GM23338 (cell line): Measurements from ENCODE around the gene JPH3. TPM values are rescaled to one million over a fixed set of nuclear protein-coding genes. Genes with fewer than 3 reads are reported as not detected.

Experiments used
- ATAC-seq: fragments of 200-7000 bp; cut with Tn5 transposase; 3 replicates; pipeline ENCODE4 v1.9.1; 2020
- DNase-seq: peaks from one replicate; pipeline ENCODE4 v3.0.0-alpha.2; 2015; ENCODE audit warnings: low spot score
- H2AFZ ChIP-seq: fragments of 200-600 bp; sonication (generic); 2 replicates; pipeline ENCODE4 v1.8.0; 2016; ENCODE audit warnings: antibody characterized with exemption, mild to moderate bottlenecking, moderate library complexity
- H3F3A ChIP-seq: fragments of 200-600 bp; sonication (generic); replicated peaks from 2 replicates; pipeline ENCODE4 v1.8.0; 2017; ENCODE audit warnings: antibody characterized with exemption, mixed run types, low read depth
- H3K27ac ChIP-seq: fragments of 200-600 bp; sonication (generic); 2 replicates; pipeline ENCODE4 v1.6.1; 2016; ENCODE audit warnings: low read depth
- H3K27me3 ChIP-seq: fragments of 200-600 bp; sonication (generic); 2 replicates; pipeline ENCODE4 v1.8.0; 2016; ENCODE audit warnings: mild to moderate bottlenecking, mixed run types, moderate library complexity; ENCODE audit not compliant: insufficient read depth
- H3K36me3 ChIP-seq: fragments of 200-600 bp; sonication (generic); 2 replicates; pipeline ENCODE4 v1.8.0; 2016; ENCODE audit warnings: mild to moderate bottlenecking; ENCODE audit not compliant: insufficient read depth
- H3K4me1 ChIP-seq: fragments of 200-600 bp; sonication (generic); 2 replicates; pipeline ENCODE4 v1.8.0; 2016; ENCODE audit warnings: mild to moderate bottlenecking, moderate library complexity; ENCODE audit not compliant: insufficient read depth
- H3K4me2 ChIP-seq: fragments of 200-600 bp; sonication (generic); 2 replicates; pipeline ENCODE4 v1.7.1; 2017; ENCODE audit warnings: mixed run types
- H3K4me3 ChIP-seq: fragments of 200-600 bp; sonication (generic); 2 replicates; pipeline ENCODE4 v1.6.1; 2016; ENCODE audit warnings: mixed run types
- H3K79me2 ChIP-seq: fragments of 200-600 bp; sonication (generic); replicated peaks from 2 replicates; pipeline ENCODE4 v1.8.0; 2017; ENCODE audit warnings: mild to moderate bottlenecking; ENCODE audit not compliant: insufficient read depth
- H3K9me2 ChIP-seq: fragments of 200-600 bp; sonication (generic); 2 replicates; pipeline ENCODE4 v1.8.0; 2017; ENCODE audit not compliant: insufficient read depth
- H4K20me1 ChIP-seq: fragments of 200-600 bp; sonication (generic); replicated peaks from 2 replicates; pipeline ENCODE4 v1.8.0; 2017; ENCODE audit warnings: mild to moderate bottlenecking; ENCODE audit not compliant: insufficient read depth
- H3K27ac Mint-ChIP-seq: 2 replicates; pipeline ENCODE4 v1.8.0; 2020; ENCODE audit warnings: inconsistent platforms, mild to moderate bottlenecking, moderate library complexity, mixed read lengths
- H3K27me3 Mint-ChIP-seq: 3 replicates; pipeline ENCODE4 v1.8.0; 2022; ENCODE audit warnings: low read depth, mild to moderate bottlenecking, moderate library complexity, mixed read lengths, inconsistent platforms; ENCODE audit not compliant: insufficient read depth, poor library complexity
- H3K36me3 Mint-ChIP-seq: 3 replicates; pipeline ENCODE4 v1.8.0; 2021; ENCODE audit warnings: low read depth, mild to moderate bottlenecking, inconsistent platforms, moderate library complexity, mixed read lengths
- H3K4me1 Mint-ChIP-seq: 3 replicates; pipeline ENCODE4 v1.8.0; 2020; ENCODE audit warnings: mild to moderate bottlenecking, inconsistent platforms, mixed read lengths
- H3K4me3 Mint-ChIP-seq: 3 replicates; pipeline ENCODE4 v1.8.0; 2021; ENCODE audit warnings: moderate library complexity, mild to moderate bottlenecking, inconsistent platforms, mixed read lengths
- H3K9me3 Mint-ChIP-seq: 3 replicates; pipeline ENCODE4 v1.8.0; 2020; ENCODE audit warnings: moderate library complexity, mild to moderate bottlenecking, inconsistent platforms, mixed read lengths
- CREB1 ChIP-seq: fragments of 250-450 bp; sonication (Bioruptor Pico); IDR thresholded peaks from 2 replicates; pipeline ENCODE4 v1.5.0; 2020; ENCODE audit warnings: low read depth, mild to moderate bottlenecking, moderate library complexity
- EZH2 ChIP-seq: fragments of 200-600 bp; sonication (generic); IDR thresholded peaks from one replicate; pipeline ENCODE4 v1.8.0; 2017; ENCODE audit warnings: antibody characterized with exemption, mild to moderate bottlenecking, low read depth; ENCODE audit not compliant: unreplicated experiment
- EZH2phosphoT487 ChIP-seq: fragments of 200-600 bp; sonication (generic); IDR thresholded peaks from one replicate; pipeline ENCODE4 v1.8.1; 2018; ENCODE audit warnings: antibody characterized with exemption; ENCODE audit not compliant: unreplicated experiment
- JUNB ChIP-seq: IDR thresholded peaks from one replicate; pipeline ENCODE4 v1.6.1; 2016; ENCODE audit warnings: antibody characterized with exemption; ENCODE audit not compliant: unreplicated experiment
- NANOG ChIP-seq: IDR thresholded peaks from 2 replicates; pipeline ENCODE4 v1.6.1; 2016; ENCODE audit warnings: antibody characterized with exemption, borderline replicate concordance
- POLR2AphosphoS5 ChIP-seq: IDR thresholded peaks from 2 replicates; pipeline ENCODE4 v1.6.1; 2016; ENCODE audit warnings: antibody characterized with exemption, low read depth
- STAT1 ChIP-seq: IDR thresholded peaks from one replicate; pipeline ENCODE4 v1.6.1; 2016; ENCODE audit warnings: antibody characterized with exemption; ENCODE audit not compliant: unreplicated experiment
- ZNF114 ChIP-seq: fragments of 250-450 bp; sonication (Bioruptor Pico); IDR thresholded peaks from 2 replicates; pipeline ENCODE4 v1.5.0; 2020; ENCODE audit warnings: mild to moderate bottlenecking, moderate library complexity
- ZNF331 ChIP-seq: fragments of 250-450 bp; sonication (Bioruptor Pico); IDR thresholded peaks from 2 replicates; pipeline ENCODE4 v1.5.0; 2020; ENCODE audit warnings: low read depth, mild to moderate bottlenecking, moderate library complexity
- polyA plus RNA-seq: library from polyadenylated mRNA; unstranded; fragments of >200 nt; fragmentation: Nextera tagmentation; extraction: Ambion mirVana; gene quantifications from 2 replicates; pipeline ENCODE4 v1.2.1, GENCODE V29; 2016
- total RNA-seq: library from RNA; depleted of rRNA; stranded (reverse); fragments of >200 nt; shearing (Covaris generic); gene quantifications from 2 replicates; pipeline ENCODE4 v1.2.3, GENCODE V29; 2014
- TF ChIP-seq, protein P1 (sequence below): fragments of 250-450 bp; sonication (Bioruptor Pico); IDR thresholded peaks from 2 replicates; pipeline ENCODE4 v1.5.0; 2020; ENCODE audit warnings: mild to moderate bottlenecking, moderate library complexity
- TF ChIP-seq, protein P2 (sequence below): IDR thresholded peaks from 2 replicates; pipeline ENCODE4 v1.6.1; 2016; ENCODE audit warnings: antibody characterized with exemption
- TF ChIP-seq, protein P3 (sequence below): IDR thresholded peaks from one replicate; pipeline ENCODE4 v1.6.1; 2018; ENCODE audit warnings: antibody characterized with exemption; ENCODE audit not compliant: unreplicated experiment
- TF ChIP-seq, protein P4 (sequence below), 2 experiments: fragments of 200-600 bp in 1 of 2; sonication (generic) in 1 of 2; conservative IDR thresholded peaks; 2 replicates each; pipeline versions ENCODE4 v1.5.1 to v1.6.1; 2016 to 2017; ENCODE audit warnings: antibody characterized with exemption in 2 of 2, low read depth in 2 of 2, mild to moderate bottlenecking in 2 of 2, moderate library complexity in 1 of 2

JPH3 gene
- total and polyA plus RNA-seq, 2 experiments from 2014 or later = 8.4 to 38.3 TPM

DNA sequence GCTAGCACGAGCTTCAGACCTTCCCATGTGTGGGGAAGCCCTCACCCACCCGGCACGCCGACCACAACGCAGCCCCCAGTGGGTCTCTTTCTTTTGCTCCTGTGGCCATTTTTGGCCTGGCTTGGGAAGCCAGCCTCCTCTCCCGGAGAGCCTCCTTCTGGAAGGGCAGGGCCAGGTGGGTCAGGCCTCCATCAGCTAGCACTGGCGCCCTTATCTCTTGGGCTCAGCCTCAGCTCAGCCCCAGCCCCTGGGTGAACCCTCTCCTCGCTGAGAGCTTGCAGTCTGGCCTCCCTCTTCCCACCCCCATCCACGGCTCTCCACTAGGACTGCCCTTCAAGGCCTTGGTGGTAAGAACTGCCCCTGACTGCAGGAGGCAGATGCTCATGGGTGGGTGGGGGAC, 14.7 kb upstream of the JPH3 start:
- no peak overlapping the region for H3K4me2 ChIP-seq
- no peaks in the 10 kb centered on the region for H3K9me2 ChIP-seq
- ATAC-seq (no peak), DNase-seq (no peak)
- 0 out of 2 replicates have a peak, but pooled peaks cover 3% of the 10 kb centered on the region for H3F3A ChIP-seq
- H3K4me1 Mint-ChIP-seq = peaks cover 36% of the 10 kb centered on the region
- H3K9me3 Mint-ChIP-seq = no peaks in the 10 kb centered on the region
- no peak overlapping the region for H3K27ac ChIP-seq
- H3K4me3 Mint-ChIP-seq = no peak overlapping the region
- H3K27me3 ChIP-seq = no peaks in the 10 kb centered on the region
- H3K27me3 Mint-ChIP-seq = peaks cover 7% of the 10 kb centered on the region
- H3K4me1 ChIP-seq = peaks cover 5% of the 10 kb centered on the region; the same call in 1 of the 2 replicates
- no peak overlapping the region for H2AFZ ChIP-seq
- H3K27ac Mint-ChIP-seq = no peak overlapping the region
- no peak overlapping the region for H3K4me3 ChIP-seq
- no peaks in the 10 kb centered on the region for H3K36me3 ChIP-seq
- H3K79me2 ChIP-seq = no peaks in the 10 kb centered on the region
- no peak for TF ChIP-seq EZH2
- no peak for TF ChIP-seq POLR2AphosphoS5
- TF ChIP-seq, protein P1, sequence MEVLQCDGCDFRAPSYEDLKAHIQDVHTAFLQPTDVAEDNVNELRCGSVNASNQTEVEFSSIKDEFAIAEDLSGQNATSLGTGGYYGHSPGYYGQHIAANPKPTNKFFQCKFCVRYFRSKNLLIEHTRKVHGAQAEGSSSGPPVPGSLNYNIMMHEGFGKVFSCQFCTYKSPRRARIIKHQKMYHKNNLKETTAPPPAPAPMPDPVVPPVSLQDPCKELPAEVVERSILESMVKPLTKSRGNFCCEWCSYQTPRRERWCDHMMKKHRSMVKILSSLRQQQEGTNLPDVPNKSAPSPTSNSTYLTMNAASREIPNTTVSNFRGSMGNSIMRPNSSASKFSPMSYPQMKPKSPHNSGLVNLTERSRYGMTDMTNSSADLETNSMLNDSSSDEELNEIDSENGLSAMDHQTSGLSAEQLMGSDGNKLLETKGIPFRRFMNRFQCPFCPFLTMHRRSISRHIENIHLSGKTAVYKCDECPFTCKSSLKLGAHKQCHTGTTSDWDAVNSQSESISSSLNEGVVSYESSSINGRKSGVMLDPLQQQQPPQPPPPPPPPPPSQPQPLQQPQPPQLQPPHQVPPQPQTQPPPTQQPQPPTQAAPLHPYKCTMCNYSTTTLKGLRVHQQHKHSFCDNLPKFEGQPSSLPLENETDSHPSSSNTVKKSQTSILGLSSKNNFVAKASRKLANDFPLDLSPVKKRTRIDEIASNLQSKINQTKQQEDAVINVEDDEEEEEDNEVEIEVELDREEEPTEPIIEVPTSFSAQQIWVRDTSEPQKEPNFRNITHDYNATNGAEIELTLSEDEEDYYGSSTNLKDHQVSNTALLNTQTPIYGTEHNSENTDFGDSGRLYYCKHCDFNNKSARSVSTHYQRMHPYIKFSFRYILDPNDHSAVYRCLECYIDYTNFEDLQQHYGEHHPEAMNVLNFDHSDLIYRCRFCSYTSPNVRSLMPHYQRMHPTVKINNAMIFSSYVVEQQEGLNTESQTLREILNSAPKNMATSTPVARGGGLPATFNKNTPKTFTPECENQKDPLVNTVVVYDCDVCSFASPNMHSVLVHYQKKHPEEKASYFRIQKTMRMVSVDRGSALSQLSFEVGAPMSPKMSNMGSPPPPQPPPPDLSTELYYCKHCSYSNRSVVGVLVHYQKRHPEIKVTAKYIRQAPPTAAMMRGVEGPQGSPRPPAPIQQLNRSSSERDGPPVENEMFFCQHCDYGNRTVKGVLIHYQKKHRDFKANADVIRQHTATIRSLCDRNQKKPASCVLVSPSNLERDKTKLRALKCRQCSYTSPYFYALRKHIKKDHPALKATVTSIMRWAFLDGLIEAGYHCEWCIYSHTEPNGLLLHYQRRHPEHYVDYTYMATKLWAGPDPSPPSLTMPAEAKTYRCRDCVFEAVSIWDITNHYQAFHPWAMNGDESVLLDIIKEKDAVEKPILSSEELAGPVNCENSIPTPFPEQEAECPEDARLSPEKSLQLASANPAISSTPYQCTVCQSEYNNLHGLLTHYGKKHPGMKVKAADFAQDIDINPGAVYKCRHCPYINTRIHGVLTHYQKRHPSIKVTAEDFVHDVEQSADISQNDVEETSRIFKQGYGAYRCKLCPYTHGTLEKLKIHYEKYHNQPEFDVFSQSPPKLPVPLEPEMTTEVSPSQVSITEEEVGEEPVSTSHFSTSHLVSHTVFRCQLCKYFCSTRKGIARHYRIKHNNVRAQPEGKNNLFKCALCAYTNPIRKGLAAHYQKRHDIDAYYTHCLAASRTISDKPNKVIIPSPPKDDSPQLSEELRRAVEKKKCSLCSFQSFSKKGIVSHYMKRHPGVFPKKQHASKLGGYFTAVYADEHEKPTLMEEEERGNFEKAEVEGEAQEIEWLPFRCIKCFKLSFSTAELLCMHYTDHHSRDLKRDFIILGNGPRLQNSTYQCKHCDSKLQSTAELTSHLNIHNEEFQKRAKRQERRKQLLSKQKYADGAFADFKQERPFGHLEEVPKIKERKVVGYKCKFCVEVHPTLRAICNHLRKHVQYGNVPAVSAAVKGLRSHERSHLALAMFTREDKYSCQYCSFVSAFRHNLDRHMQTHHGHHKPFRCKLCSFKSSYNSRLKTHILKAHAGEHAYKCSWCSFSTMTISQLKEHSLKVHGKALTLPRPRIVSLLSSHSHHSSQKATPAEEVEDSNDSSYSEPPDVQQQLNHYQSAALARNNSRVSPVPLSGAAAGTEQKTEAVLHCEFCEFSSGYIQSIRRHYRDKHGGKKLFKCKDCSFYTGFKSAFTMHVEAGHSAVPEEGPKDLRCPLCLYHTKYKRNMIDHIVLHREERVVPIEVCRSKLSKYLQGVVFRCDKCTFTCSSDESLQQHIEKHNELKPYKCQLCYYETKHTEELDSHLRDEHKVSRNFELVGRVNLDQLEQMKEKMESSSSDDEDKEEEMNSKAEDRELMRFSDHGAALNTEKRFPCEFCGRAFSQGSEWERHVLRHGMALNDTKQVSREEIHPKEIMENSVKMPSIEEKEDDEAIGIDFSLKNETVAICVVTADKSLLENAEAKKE (CRISPR knock-in tag) = no peak
- no peak for TF ChIP-seq EZH2phosphoT487
- TF ChIP-seq NANOG = no peak
- TF ChIP-seq, protein P2, sequence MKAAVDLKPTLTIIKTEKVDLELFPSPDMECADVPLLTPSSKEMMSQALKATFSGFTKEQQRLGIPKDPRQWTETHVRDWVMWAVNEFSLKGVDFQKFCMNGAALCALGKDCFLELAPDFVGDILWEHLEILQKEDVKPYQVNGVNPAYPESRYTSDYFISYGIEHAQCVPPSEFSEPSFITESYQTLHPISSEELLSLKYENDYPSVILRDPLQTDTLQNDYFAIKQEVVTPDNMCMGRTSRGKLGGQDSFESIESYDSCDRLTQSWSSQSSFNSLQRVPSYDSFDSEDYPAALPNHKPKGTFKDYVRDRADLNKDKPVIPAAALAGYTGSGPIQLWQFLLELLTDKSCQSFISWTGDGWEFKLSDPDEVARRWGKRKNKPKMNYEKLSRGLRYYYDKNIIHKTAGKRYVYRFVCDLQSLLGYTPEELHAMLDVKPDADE = no peak
- TF ChIP-seq STAT1 = no peak
- TF ChIP-seq, protein P3, sequence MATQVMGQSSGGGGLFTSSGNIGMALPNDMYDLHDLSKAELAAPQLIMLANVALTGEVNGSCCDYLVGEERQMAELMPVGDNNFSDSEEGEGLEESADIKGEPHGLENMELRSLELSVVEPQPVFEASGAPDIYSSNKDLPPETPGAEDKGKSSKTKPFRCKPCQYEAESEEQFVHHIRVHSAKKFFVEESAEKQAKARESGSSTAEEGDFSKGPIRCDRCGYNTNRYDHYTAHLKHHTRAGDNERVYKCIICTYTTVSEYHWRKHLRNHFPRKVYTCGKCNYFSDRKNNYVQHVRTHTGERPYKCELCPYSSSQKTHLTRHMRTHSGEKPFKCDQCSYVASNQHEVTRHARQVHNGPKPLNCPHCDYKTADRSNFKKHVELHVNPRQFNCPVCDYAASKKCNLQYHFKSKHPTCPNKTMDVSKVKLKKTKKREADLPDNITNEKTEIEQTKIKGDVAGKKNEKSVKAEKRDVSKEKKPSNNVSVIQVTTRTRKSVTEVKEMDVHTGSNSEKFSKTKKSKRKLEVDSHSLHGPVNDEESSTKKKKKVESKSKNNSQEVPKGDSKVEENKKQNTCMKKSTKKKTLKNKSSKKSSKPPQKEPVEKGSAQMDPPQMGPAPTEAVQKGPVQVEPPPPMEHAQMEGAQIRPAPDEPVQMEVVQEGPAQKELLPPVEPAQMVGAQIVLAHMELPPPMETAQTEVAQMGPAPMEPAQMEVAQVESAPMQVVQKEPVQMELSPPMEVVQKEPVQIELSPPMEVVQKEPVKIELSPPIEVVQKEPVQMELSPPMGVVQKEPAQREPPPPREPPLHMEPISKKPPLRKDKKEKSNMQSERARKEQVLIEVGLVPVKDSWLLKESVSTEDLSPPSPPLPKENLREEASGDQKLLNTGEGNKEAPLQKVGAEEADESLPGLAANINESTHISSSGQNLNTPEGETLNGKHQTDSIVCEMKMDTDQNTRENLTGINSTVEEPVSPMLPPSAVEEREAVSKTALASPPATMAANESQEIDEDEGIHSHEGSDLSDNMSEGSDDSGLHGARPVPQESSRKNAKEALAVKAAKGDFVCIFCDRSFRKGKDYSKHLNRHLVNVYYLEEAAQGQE = no peak
- no peak for TF ChIP-seq JUNB
- TF ChIP-seq, protein P4, sequence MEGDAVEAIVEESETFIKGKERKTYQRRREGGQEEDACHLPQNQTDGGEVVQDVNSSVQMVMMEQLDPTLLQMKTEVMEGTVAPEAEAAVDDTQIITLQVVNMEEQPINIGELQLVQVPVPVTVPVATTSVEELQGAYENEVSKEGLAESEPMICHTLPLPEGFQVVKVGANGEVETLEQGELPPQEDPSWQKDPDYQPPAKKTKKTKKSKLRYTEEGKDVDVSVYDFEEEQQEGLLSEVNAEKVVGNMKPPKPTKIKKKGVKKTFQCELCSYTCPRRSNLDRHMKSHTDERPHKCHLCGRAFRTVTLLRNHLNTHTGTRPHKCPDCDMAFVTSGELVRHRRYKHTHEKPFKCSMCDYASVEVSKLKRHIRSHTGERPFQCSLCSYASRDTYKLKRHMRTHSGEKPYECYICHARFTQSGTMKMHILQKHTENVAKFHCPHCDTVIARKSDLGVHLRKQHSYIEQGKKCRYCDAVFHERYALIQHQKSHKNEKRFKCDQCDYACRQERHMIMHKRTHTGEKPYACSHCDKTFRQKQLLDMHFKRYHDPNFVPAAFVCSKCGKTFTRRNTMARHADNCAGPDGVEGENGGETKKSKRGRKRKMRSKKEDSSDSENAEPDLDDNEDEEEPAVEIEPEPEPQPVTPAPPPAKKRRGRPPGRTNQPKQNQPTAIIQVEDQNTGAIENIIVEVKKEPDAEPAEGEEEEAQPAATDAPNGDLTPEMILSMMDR (conservative IDR thresholded peaks at IDR 0.05; ENCODE audit: low read depth in 2 of 2) = no peak
- no peak for TF ChIP-seq ZNF331
- no peak for TF ChIP-seq ZNF114 (CRISPR knock-in tag)
- no peak for TF ChIP-seq CREB1 (CRISPR knock-in tag)
- no peaks in the 10 kb centered on the region for H4K20me1 ChIP-seq
- H3K36me3 Mint-ChIP-seq = no peaks in the 10 kb centered on the region
